OCI-LY3 (cell line): ENCODE data around the gene EPHB3.

Experiments
- CTCF ChIP-seq: fragments of 200-600, 300-600 bp; sonication (generic); IDR thresholded peaks from 2 replicates; pipeline ENCODE4 v1.5.1; 2014; ENCODE audit warnings: antibody characterized with exemption, low read length, low read depth
- EZH2phosphoT487 ChIP-seq: fragments of 200-600 bp; shearing (Covaris generic); IDR thresholded peaks from 2 replicates; pipeline ENCODE4 v1.6.1; 2018; ENCODE audit warnings: antibody characterized with exemption, mixed run types, low read depth

DNA sequence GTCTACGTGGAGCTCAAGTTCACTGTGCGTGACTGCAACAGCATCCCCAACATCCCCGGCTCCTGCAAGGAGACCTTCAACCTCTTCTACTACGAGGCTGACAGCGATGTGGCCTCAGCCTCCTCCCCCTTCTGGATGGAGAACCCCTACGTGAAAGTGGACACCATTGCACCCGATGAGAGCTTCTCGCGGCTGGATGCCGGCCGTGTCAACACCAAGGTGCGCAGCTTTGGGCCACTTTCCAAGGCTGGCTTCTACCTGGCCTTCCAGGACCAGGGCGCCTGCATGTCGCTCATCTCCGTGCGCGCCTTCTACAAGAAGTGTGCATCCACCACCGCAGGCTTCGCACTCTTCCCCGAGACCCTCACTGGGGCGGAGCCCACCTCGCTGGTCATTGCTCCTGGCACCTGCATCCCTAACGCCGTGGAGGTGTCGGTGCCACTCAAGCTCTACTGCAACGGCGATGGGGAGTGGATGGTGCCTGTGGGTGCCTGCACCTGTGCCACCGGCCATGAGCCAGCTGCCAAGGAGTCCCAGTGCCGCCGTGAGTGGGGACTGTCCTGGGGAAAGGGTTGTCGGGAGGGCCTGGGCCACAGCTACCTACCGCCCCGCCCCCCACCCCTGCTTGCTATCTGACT is 11.2 kb downstream of the EPHB3 start:
- TF ChIP-seq CTCF (no peak), EZH2phosphoT487 (no peak)
